SKM-1 treated with dmso at 0.1 percent for 144 hours (cell line): Measurements from ENCODE around the gene NUCB2.
A peak's percentile ranks its signal among the peaks of the same experiment; 100 is the strongest.
"Not testable (repeated sequence)": the region's sequence is repeated elsewhere in the genome, so short reads cannot be mapped to it uniquely, and the experiment has no call there.

Experiments
- DNase-seq: peaks from one replicate; lab custom pipeline; 2025; ENCODE audit not compliant: unreplicated experiment; lab: John Stamatoyannopoulos, UW

Gene NUCB2

GRCh38 chr11:17276236-17277023, at the start of gene NUCB2:
Gene NUCB2, plus strand, starts transcription at chr11:17276739. Its CDS starts 18,585 bp downstream, at chr11:17295324.
- peak; percentile 94 for DNase-seq

- DNase-seq: not testable (repeated sequence)
Observed at GRCh38 chr11:17228186-17228925, 48.2 kb upstream of the NUCB2 start.

GRCh38 chr11:17229481-17230152, 46.9 kb upstream of the NUCB2 start:
- no peak for DNase-seq

GRCh38 chr11:17230867-17231851, 45.4 kb upstream of the NUCB2 start:
- peak; percentile 9 for DNase-seq

GRCh38 chr11:17233101-17233500, 43.4 kb upstream of the NUCB2 start:
- no peak for DNase-seq

GRCh38 chr11:17238377-17238776, 38.2 kb upstream of the NUCB2 start:
- DNase-seq: no peak

- DNase-seq: not testable (repeated sequence)
Observed at GRCh38 chr11:17239927-17240326, 36.6 kb upstream of the NUCB2 start.

GRCh38 chr11:17240780-17241179, 35.8 kb upstream of the NUCB2 start:
- no peak for DNase-seq

GRCh38 chr11:17242954-17243353, 33.6 kb upstream of the NUCB2 start:
- not testable (repeated sequence) for DNase-seq

GRCh38 chr11:17244046-17244445, 32.5 kb upstream of the NUCB2 start:
- DNase-seq: no peak

- DNase-seq: no peak
Observed at GRCh38 chr11:17250561-17251350, 25.8 kb upstream of the NUCB2 start.

- DNase-seq: no peak
Observed at GRCh38 chr11:17252704-17253103, 23.8 kb upstream of the NUCB2 start.

GRCh38 chr11:17256512-17256911, 20.0 kb upstream of the NUCB2 start:
- no peak for DNase-seq

- DNase-seq: no peak
Observed at GRCh38 chr11:17257196-17257595, 19.3 kb upstream of the NUCB2 start.

GRCh38 chr11:17258670-17259069, 17.9 kb upstream of the NUCB2 start:
- no peak for DNase-seq

- no peak for DNase-seq
Observed at GRCh38 chr11:17259519-17259918, 17.0 kb upstream of the NUCB2 start.

GRCh38 chr11:17260020-17260419, 16.5 kb upstream of the NUCB2 start:
- no peak for DNase-seq

- no peak for DNase-seq
Observed at GRCh38 chr11:17263769-17264168, 12.8 kb upstream of the NUCB2 start.

GRCh38 chr11:17266781-17267180, 9.8 kb upstream of the NUCB2 start:
- no peak for DNase-seq

GRCh38 chr11:17267576-17267975, 9.0 kb upstream of the NUCB2 start:
- peak; percentile 25 for DNase-seq
